ENCODE data around the gene TIAL1.

Gene TIAL1

DNA sequence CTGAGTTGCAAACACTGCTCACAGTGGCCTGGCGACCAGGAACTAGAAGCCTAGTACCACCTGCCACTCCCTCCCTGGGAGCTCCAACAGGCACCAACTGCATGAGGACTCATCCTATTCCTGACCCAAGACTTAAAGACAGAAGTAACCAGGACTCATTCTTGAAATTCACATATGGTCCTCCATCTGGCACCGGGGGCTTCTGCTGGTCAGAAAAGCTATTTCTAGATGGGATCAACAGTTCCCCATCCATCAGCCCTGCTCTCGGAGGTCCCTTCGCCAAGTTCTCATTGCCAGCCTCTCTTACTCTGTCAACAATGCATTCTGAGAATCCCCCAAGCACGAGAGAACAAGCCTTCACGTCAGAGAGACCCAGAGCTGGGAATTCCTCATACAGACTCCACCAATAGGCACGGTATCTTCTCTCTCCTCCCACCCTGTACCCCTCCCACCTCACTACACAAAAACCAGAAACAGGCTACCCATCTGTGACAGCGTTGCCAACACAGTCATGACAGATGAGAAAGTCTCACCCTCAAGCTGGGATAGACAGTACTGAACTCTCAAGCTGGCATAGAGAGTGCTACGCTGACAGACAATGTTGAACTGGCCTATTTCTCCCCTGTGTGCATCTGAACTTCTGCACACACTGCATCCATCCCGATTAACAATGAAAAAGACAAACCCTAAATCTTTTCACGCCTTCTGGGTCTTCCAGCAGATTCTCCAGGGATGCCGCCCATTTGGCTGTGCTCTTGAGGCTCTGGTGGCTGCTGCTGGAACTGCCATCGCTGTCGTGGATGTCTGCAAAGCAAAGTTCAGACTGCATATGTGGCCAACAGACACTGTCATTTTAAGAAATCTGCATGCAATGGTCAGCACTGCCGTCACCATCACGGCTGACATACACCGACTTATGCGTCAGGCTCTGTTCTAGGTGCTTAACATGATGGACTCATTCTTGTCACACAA is 69.9 kb downstream of the TIAL1 start:
- DNase-seq = no peak

DNA sequence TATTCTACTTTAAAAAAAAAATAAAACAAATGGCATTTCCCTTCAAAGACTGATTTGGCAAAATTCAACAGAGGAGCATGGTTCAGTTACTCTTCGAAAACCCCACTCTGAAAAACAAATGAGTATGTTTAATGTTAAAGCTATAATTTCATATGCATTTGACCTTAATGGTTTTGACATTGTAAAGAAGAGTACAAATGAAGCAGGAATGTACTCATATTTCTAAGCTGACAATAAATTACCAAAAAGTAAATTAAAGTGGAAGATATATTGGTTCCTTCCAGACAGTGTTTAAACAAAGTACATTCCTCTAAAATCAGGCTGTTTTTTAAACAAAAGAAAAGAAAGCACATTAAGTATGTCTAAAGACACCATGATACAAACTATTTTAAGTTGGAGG is 70.6 kb downstream of the TIAL1 start:
- DNase-seq = no peak

DNA sequence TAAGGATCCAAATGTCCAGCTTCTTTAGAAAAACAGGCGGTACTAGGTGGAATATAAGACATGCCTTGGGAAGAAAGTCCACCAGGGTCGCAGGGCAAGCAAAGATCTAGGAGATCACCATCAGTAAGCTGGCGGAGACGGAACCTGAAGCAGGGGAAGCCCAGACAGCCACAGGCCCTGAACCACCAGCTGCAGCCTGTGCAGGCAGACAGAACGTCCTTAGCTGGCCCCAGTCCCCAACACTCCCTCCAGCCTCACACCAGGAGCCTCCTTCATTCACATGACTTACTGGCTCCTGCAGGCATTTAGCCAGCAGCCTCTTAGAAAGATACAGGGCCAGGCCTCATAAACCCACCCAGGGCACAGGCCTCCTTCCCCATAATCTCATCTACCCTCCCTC is 71.6 kb downstream of the TIAL1 start:
- DNase-seq = no peak

DNA sequence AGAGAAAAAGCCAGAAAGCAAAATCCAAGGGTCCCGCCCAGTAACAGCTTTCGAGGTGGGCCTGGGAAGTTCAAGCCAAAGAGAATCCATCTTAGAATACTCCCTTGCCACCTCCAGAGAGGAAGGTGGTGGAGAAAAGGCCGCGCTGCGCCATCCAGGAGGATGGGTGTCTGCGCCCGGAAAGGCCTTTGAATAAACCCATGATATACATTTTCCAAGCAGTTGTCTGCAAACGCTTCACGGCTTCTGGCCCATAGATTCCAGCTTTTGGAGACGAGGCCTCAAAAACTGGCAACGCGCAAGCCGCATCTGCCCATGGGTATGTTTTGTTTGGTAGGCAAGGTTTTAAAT is 72.1 kb downstream of the TIAL1 start:
- no peak for DNase-seq

DNA sequence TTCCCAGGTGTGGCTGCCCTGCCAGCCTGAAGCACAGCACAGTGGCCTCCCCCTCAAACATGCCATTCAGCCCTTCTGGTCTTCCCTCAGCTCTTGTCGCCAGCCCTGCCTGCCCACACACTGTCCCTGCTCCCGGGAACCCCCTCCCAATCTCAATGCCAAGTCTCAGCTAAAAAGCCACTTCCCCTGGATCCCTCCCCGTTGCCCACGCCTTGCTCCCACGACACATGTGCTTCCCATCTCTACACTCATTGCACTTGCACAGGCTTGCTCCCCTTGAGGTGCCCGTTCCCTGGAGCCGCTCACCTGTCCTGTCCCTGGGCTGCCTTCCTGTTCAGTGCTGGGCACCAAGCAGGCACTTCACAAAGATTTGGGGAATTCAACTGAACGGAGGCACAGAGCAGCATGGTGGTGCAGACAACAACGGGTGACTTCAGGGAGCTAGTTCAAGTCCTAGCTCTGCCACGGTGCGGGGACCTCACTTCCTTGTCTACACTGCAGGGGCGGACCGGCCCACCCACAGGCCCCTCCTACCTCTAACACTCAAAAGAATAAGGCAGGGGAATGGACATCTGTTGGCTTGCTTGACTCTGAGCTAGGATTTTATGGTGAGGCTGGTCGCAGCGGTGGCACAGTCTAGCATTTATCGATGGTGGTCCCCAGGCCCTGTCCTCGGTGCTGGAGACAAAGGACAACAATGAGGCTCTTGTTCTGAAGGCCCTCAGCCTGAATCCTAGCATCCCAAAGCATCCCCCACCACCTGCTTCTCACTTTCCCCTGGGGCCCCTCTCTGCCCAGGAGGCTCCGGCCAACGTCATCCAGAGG is 72.7 kb downstream of the TIAL1 start:
- DNase-seq = no peak

Measured in activated CD4-positive, alpha-beta T cell treated with anti-CD3 and anti-CD28 coated beads, Interleukin-2, amount 50 U/mL, for 1 hour (primary cell).